ENCODE data around the gene PRR5L.

GRCh38 chr11:36281850-36282249 lies 14.2 kb upstream of the PRR5L start:
- TF ChIP-seq NCOA4 (IDR thresholded peaks at IDR 0.05; ENCODE audit: partially characterized antibody) (no peak), HINFP (tag; conservative IDR thresholded peaks at IDR 0.05; ENCODE audit: low read depth) (no peak), CTCF (IDR thresholded peaks at IDR 0.05 in 2 of 3, conservative IDR thresholded peaks at IDR 0.05 in 1 of 3; ENCODE audit: insufficient read depth in 2 of 3, low read depth in 1 of 3, low read length in 3 of 3) (no peak), POLR2AphosphoS5 (IDR thresholded peaks at IDR 0.05; ENCODE audit: control insufficient read depth, insufficient read depth, low read depth, low read length) (no peak), SRSF9 (IDR thresholded peaks at IDR 0.05; ENCODE audit: borderline replicate concordance, low read depth, low read length) (no peak), MIER1 (IDR thresholded peaks at IDR 0.05; ENCODE audit: low read depth) (no peak), YY1 (IDR thresholded peaks at IDR 0.05; ENCODE audit: borderline replicate concordance in 1 of 3, control insufficient read depth in 1 of 3, extremely low read depth in 1 of 3, insufficient read depth in 3 of 3, insufficient read length in 1 of 3, insufficient replicate concordance in 2 of 3, low read depth in 1 of 3, low read length in 2 of 3) (no peak), JUND (IDR thresholded peaks at IDR 0.05; ENCODE audit: borderline replicate concordance, low read depth, low read length) (no peak), JUND (tag; IDR thresholded peaks at IDR 0.05; ENCODE audit: borderline replicate concordance, low read depth, low read length) (no peak), IRF2 (CRISPR knock-in tag; IDR thresholded peaks at IDR 0.05) (no peak)

Data from K562 (cell line).